ENCODE results near the gene COG3. TPM values are rescaled to one million over a fixed set of nuclear protein-coding genes. Genes with fewer than 3 reads are reported as not detected.

COG3 gene
- total and polyA plus RNA-seq, 2 of the 13 experiments (the other 11 are each of a cell fraction or from before 2014, with no cell fraction given) = 37.8 to 47.5 TPM

GRCh38 chr13:45464687-45465453 is at the start of gene COG3 (continued):
- TF ChIP-seq ZNF33B (CRISPR knock-in tag; IDR thresholded peaks at IDR 0.05) (no peak), ATF3 (CRISPR knock-in tag; IDR thresholded peaks at IDR 0.05) (no peak), ZNF549 (CRISPR knock-in tag; IDR thresholded peaks at IDR 0.05) (no peak), KLF11 (CRISPR knock-in tag; IDR thresholded peaks at IDR 0.05) (no peak), EHMT2 (IDR thresholded peaks at IDR 0.05; ENCODE audit: borderline replicate concordance, low read depth, low read length) (no peak), GLI4 (CRISPR knock-in tag; IDR thresholded peaks at IDR 0.05; ENCODE audit: borderline replicate concordance) (peak; percentile 51; the same call in 1 of the 2 replicates), ZNF383 (CRISPR knock-in tag; IDR thresholded peaks at IDR 0.05; ENCODE audit: borderline replicate concordance) (no peak), PAXIP1 (CRISPR knock-in tag; conservative IDR thresholded peaks at IDR 0.05) (peak; percentile 41), STAG1 (CRISPR knock-in tag; IDR thresholded peaks at IDR 0.05) (no peak; the same call in 1 of the 2 replicates), ZNF318 (CRISPR knock-in tag; IDR thresholded peaks at IDR 0.05) (no peak), GMEB1 (CRISPR knock-in tag; IDR thresholded peaks at IDR 0.05; ENCODE audit: borderline replicate concordance) (peak; percentile 75; the same call in 1 of the 2 replicates), KDM5A (IDR thresholded peaks at IDR 0.05; ENCODE audit: borderline replicate concordance, low read length) (peak; percentile 83), ZNF207 (IDR thresholded peaks at IDR 0.05; ENCODE audit: borderline replicate concordance) (no peak), GATA4 (IDR thresholded peaks at IDR 0.05; ENCODE audit: borderline replicate concordance, low read depth) (no peak; the same call in 1 of the 2 replicates), ZNF3 (CRISPR knock-in tag; IDR thresholded peaks at IDR 0.05) (no peak)
